Islet of Langerhans (tissue), 1 donor: Measurements from ENCODE around the gene RND3.

ENCODE experiments used
- FAIRE-seq: peaks from one replicate; lab custom pipeline; 2011; peaks lifted over from hg19 to GRCh38; lab: Jason Lieb, UNC

RND3 gene

DNA sequence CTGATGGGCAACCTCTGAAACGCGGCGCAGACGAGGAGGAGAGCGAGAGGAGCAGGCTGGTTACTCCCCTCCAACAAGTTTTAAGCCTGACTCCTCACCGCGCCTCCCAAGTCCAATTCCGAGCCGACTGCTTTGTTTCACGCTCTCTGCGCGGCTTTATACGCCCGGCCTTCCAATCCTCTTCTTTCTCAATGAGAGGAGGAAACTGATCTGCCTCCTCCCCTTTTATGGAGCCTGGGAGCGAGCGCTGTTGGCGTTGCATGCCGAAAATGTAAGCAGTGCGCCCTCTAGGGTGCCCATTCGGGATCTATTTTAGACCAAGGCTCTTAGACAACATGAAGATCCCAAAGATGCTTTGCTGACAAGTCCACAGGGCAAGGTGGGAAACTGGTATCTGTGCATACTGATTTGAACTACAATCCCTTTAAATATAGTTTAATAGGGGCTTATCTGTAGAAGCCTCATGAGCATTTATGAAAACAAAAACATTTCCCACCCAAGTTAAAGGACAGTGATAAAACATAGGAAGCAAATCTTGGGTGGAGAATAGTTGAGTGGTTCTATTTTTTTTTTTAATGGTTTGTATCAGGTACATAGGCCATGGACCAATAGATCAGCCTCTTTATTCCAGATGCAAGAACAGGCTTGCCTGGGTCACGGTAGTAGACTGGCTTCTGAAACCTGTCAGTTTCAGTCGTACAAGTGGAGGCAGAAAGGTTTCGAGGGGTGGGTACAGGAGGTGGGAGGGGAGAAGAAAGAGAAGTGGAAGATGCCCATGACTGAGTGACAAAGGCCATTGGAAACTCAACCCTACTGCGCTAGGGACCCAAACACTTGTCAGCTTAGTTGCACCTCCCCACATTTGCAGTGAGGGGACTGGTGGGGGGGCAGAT is at the start of gene RND3:
Gene RND3 (minus strand): TSS at position 131 of the 893 bp plus-strand sequence. CDS start 250 bp downstream, outside the sequence.
- FAIRE-seq: no peak

DNA sequence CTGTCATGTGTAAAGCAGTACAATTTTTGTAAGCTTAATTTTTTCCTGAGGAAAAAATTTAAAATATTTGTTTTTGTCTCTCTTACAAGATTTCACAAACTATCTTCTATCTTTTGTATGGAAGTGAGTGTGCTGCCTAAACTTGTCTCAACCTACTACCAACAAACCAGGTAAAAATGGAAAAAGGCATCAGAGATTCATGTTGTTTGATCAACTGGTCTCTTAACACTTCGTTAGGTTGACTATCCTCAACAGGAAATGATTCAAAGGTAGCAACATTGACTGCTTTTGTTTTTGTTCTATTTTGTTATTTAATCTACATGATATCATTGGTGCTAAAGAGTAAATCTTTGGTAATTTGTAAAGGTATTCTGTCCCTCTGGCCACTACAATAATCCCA is 47.7 kb upstream of the RND3 start:
- FAIRE-seq: no peak

DNA sequence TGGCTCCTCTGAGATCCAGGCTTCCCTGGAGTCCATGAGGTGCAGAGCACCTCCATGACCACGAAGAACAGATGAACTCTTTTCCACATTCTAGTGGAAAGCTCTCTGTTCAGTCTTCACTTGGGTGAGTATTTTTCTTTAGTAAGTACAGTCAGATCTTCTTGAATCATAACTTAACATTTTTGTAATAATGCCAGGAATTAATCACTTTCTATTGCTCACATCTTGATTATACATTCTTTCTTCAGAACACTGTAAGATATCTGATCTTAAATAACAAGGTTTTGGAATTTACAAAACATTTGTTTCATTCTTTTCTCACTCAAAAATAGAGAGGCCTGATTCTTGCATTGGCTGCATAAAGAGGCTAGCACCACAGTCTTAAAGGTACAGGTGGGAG is 45.4 kb upstream of the RND3 start:
- FAIRE-seq: no peak

- no peak for FAIRE-seq
Measured at GRCh38 chr2:150532020-150532419, 44.6 kb upstream of the RND3 start.

DNA sequence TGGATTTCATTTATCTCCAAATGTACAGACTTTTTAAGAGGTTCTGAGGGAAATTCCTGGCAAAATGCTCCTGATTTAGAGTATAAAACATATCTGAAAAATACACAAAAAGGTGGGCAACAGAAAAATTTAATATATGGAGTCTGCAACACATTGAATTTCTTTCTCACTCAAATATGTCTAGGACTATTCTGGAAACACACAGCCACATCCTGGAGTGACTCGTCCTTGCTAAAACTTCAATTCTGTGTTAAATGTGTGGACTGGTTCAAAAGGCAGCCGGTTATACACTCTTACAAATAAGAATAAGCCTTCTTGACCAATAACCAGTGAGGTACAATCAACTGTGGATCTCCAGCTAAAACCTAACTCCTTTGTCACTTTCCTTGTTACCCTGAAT is 44.1 kb upstream of the RND3 start:
- FAIRE-seq: no peak

DNA sequence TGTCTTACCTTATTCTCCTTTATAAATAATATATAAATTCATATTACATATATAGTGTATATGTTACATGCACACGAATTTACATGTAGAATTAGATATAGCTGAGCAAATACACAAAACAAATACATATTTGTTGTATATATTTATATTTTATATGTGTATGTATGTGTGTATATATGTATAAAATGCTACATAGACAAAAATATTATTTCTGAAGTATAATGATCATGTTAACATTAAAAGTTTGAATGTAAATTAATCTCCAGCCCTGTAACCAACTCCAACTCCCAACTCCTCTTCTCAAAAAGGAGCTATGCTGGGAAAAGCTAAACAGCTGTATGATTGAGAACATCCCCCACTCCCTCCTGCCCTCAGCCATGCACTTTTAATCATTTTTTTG is 42.7 kb upstream of the RND3 start:
- no peak for FAIRE-seq

- no peak for FAIRE-seq
Measured at GRCh38 chr2:150528861-150529801, 41.7 kb upstream of the RND3 start.

- no peak for FAIRE-seq
Measured at GRCh38 chr2:150526827-150527226, 39.4 kb upstream of the RND3 start.

GRCh38 chr2:150526006-150526405 is 38.5 kb upstream of the RND3 start:
- FAIRE-seq: no peak

- no peak for FAIRE-seq
Measured at GRCh38 chr2:150522269-150522668, 34.8 kb upstream of the RND3 start.

DNA sequence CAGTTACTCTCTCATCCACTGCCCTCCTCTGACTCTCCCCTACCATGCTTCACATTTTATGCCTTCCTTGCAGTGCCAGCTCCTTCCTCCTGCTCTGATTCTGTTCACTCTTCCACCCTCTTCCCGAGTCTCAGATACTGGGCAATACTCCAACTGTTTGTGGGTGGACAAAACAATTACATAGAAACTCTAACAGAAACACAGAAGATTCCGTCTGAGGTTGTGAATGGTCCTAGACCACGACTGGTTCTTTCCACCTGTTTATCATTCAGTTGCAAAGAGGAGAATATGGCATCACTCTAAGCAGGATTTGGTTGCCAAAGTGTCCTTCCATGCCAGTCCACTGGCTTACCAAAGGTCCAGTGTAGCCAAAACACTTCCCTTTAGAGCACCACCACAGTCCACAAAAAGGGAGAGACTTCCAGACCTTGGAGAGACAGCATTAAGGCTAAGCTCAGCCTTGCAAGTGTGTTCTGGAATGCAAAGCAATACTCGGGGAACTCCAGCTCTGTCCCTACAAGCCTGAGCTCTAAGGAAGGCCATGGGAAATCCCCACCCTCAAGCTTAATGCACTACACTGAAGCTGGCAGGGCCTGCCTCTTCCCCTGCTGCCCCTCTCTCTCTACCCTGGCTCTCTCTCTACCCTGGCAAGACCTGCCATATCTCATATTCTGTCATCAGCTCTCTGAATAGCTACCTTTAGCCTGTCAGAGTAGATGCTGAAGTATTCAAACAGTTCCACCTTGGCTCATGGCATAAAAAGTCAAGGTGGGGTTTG is 33.6 kb upstream of the RND3 start:
- no peak for FAIRE-seq

DNA sequence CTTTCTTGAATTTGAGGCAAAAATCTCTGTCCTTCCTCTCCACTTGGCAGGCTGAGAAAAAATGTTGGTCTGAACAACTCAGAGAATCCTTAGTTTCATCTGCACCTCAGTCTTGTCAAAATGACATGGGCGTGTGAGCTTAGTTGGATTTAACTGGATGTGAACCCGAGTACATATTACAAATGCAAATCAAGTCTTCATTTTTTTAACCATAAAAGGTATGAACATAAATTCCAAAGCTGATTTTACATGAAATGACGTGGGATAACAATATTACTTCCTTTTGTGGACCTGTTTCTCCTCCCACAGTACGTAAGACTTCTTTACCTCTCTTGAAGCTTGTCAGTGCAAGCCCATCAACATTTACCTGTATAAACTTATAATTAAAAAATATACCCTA is 32.6 kb upstream of the RND3 start:
- FAIRE-seq: no peak

DNA sequence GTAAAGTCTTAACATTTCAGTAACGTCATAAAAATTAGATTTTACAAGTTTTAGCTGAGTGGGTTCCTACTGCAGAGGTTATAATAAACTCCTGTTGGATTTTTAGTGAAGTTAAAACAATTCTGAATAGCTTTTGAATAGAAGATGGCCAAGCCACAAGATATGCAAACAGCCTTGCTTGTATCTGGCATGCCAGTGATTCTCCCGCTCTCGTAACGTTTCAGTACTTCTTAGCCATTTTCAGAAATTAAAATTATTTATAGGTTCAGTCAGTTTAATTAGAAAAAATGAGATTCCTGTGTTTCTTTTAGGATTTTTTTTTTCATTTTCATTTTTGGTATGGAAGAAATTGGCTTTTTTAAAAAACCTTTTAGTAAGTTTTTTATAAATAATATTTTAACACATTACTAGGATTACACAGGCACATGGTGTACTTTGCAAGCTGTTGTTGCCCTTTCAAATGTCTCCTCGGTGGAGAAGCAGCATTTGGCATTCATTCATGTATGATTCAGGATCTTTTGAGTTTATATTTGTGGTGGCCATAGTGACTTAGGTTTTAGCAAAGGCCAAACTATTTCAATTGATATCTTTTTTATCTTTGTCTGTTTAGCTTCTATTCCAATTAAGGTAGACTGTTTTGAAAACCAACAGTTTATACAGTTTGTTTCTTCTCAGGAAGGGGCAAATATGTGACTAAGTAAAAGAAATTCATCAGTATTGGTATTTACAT is 30.6 kb upstream of the RND3 start:
- no peak for FAIRE-seq

DNA sequence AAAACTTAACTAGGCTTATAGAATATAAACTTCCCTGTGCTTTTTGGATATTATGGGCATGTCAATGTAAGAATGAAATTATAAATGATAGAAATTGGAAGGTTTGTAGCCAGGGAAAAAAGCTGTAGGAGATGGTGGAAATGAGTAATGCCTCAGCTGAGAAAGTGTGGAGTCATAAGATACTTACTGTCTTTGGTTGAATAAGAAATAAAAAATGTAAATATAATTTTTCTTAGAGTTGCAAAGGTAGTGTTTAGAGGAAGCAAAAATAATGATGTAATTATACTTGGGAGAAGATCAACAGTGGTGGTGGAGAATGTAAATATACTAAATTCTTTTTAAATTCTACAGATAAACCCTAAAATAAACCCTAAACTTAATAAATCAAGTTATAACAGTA is 26.2 kb upstream of the RND3 start:
- FAIRE-seq: no peak

DNA sequence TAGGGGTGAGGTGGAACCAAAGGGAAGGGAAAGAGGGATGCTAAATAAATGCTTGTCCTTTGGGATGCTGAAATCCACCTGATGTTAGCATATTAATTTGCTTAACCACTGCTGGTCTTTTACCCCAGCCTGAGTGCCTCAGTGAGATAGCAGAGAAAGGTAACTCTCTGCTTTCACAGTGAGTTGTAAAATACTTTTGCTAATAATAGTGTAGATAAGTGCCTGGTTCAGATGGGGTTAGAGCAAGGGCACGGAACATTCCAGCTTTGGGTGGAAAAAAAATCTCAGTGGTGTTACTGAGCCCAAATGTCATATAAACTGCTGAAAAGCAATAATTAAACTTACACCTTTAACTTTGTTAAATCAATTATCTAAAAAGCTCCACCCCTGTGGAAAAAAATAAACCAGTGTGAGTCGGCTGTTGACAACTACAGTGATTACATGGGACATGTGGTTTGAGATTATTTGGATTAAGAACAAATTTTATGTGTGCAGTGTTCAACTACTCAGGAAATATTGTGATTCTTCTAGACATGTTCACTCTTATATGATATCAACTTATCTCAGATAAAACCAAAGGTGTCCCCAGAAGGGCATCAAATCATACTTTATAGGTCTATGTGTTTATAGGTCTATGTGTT is 21.1 kb upstream of the RND3 start:
- no peak for FAIRE-seq

GRCh38 chr2:150507071-150507470 is 19.6 kb upstream of the RND3 start:
- FAIRE-seq: no peak

- FAIRE-seq: no peak
Measured at GRCh38 chr2:150505178-150505577, 17.7 kb upstream of the RND3 start.

DNA sequence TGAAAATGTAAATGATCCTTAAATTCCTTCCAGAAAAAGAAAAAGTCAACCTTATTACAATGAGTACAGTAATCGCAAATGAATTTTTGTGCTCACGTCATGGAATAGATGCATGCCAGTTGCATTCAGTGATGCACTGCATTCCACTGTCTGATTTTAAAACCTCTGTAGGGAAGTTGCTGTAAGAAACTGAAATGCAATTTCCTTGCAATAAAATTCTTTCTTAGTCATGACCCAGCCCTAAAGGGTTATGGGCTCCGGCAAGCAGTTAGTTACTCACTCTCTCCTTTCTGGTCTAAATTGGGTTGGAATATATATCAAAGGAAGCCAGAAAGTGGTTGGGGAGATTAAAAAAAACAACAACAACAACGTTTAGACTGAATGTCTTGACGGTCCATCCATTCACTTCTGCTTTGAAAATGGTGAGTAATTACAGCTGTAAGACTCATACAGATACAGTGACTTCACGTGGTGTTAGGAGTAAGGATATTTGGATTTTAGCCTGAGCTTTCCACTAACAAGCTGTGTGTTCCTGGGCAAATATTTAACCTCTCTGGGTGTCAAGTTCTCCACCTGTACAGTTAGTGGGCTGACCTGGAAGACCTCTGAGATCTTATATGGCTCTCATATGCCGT is 8.6 kb upstream of the RND3 start:
- FAIRE-seq: no peak

- no peak for FAIRE-seq
Measured at GRCh38 chr2:150495001-150495400, 7.5 kb upstream of the RND3 start.

DNA sequence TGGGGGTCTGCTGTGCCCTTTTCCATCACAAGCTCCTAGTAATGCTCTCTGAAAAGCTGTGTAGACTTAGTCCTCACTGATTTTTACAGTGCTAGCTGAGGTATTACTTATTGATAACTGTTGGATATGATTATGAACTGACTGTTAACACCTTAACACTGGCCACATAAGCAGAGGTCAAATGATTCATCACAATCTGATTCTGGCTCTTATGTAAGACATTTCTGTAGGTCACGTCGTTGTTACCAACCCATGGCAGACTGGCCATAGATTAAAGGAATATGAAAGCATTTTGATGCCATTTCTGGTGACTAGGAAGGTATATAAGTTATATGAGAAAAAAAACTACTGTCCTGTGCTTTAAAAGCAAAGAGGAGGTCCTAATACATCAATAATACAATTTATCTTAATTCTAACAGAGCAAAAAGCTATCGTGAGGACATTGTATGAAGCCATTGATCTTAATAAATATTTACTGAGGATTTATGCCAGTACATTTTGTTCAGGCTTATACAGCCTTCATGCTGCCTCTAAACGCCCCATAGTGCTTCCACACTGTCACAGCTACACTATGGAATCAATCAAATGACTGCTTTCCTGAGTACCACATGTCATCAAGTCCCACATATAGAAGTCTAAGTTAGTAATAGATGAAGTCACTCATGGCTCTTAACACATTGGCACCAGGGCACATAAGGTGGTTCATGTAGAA is 6.9 kb upstream of the RND3 start:
- FAIRE-seq: no peak
